SH-SY5Y (cell line): ENCODE results near the gene RBMS3.

Experiments used
- GATA2 ChIP-seq: IDR thresholded peaks from 2 replicates; pipeline ENCODE4 v1.6.1; 2011; ENCODE audit warnings: mild to moderate bottlenecking, low read depth, low read length
- GATA3 ChIP-seq: IDR thresholded peaks from 2 replicates; pipeline ENCODE4 v1.6.1; 2011; ENCODE audit warnings: low read depth, mild to moderate bottlenecking, low read length, moderate library complexity

DNA sequence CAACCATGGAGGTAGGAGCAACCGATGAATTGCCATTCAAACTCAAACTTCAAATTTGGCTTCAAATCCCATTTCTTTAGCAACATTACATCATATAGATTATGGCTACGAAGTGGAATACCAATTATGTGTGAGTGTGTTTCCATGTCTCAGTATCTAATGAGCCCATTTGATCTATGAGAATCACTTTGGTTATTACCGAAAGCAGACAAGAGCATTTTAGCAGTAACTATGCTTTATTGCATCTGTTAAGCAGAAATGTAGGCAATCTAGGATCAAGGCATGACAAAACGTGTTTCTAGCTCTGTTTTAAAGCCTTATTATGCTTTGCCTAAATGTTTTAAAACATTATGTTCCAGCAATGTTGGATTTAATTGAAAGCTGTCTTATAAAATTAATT, 743.6 kb downstream of the RBMS3 start:
- TF ChIP-seq GATA3 (no peak), GATA2 (no peak)
